ENCODE measurements around the gene IFNAR2.

IFNAR2 gene

DNA sequence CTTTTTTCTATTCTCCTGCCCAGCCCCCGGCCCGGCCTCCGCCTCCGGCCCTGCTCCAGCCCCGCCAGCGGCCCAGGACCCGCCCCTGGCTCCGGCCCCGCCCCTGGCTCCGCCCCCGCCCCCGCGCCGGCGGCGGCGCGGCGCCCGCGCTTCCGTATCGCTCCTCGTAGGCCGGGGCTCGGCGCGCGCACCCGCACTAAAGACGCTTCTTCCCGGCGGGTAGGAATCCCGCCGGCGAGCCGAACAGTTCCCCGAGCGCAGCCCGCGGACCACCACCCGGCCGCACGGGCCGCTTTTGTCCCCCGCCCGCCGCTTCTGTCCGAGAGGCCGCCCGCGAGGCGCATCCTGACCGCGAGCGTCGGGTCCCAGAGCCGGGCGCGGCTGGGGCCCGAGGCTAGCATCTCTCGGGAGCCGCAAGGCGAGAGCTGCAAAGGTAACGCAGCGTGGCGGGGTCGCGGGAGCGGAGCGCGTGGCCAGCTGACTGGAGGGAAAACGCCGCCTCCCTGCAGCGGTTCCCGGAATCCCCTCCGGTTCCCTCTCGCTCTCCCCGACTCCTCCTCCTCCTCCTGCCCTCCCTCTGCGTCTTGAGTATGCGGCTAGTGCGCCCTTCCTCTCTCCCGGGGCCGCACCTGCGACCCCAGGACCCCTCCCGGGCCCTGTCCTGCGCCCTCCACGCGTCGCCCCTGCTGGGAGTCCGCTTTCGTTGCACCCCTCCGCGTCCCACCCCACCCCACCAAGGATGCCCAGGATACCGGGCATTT lies at the start of gene IFNAR2:
TSS of gene IFNAR2 (plus strand) at position 155 of the 761 bp plus-strand sequence. CDS start 11,985 bp downstream, outside the sequence.
- DNase-seq: peak; percentile 75 to 81

DNA sequence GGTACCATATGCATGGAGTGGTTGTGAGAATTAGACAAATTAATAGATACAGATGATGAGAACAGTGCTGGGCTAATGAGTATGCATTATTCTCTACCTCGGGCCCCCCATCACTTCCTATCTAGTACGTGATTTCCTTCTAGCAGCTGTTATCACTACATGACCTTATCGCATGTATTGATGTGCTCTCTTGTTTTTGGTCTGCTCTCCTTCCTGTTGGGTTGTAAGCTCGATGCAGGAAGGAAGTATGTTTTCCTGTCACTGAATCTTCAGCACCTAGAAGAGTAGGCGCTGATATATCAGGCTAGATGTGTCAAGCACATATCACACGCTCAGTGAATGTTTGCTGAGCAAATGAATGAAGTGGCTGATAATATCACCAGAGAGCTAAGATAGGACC lies 43.9 kb upstream of the IFNAR2 start:
- DNase-seq: peak; percentile 35 to 76

DNA sequence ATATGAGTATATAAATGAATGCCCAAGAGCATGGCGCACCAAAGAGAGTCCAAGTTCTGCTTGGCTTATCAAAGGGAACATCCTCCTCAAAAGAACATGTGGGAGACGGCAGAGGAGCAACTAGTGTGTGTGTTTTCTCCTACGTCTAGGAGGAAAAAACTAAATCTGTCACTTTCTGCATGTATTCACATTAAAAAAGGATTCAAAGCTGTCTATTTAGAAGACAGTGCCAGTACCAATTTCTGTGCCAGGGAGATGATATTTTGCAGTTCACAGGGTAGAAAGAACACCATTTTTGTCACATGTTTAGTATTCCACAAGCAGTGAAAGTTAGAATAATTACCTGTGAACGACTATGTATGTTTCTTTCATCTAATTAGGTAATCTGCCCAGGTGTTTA lies 42.5 kb upstream of the IFNAR2 start:
- no peak for DNase-seq

DNA sequence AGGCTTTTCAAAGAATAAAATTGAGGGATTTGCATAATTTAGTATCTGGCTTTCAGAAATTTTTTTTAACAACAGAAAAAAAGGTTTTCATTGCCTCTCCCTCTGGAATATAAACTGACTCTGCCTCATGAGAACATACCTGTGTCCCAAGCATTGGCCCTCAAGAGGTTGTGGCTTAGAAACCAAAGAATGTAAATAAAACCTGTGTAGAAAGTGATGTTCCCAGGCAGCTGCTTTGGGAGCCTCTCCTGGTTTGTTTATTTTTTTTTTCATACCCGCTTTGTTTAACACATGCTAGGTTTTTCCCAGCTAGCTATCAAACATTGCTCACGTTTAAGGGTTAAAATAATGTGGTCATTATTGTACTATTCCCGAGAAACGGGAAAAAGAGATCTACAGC lies 40.5 kb upstream of the IFNAR2 start:
- DNase-seq: no peak

DNA sequence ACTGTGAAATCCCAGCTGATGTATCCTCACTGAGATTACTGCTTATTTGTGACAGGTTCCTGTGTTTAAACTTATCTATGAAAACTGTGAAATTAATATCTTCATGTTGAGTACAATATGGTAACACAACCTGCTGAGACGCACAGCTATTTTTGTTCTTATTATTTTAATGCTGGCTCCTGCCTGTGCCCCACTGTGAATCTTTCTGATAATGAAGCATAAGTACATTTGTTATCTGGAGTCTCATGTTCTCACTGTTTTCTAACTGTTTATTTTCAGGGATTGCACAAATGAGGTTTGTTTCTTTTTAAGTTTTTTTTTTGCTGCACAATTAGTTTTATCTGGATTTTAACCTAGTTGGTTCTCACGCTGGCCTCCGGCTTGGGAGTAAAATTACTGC lies 39.9 kb upstream of the IFNAR2 start:
- DNase-seq: no peak

DNA sequence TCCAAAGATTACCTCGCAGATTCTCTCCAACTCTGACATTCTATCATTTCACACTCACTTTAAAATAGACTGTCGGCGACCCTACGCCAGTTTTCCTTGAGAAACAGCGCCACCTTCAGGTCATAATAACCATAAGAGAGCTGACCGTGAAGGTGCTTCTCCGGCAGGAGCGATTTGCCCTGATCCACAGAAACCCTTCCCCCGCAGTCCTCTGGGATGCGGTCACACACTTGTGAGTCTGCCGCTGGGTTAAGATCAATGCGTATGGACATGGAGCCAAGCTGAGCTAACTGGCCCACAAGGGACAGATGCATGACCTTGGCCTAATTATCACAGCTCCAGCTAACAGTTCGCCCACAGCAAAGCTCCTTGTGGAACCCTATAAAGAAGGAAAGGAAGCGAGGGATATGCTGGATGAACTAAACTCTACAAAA lies 32.8 kb upstream of the IFNAR2 start:
- DNase-seq: peak; percentile 44 to 75

DNA sequence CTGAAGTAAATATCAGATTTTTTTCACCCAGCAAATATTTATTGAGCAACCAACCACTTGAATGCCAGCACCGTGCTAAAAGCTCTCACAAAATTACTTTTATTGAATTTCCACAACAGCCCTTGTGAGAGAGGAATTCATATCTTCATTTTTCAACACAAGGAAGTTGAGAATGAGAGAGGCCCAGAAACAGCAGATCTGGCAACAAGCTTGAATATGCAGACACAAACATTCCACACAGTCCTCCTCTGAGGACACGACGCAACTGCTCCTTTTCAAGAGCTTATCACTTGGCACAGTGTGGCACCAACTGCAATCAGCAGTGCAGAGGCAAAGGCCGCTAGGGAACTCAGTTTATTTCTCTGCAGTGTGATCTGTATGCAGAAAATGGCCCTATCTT lies 32.2 kb upstream of the IFNAR2 start:
- no peak for DNase-seq

DNA sequence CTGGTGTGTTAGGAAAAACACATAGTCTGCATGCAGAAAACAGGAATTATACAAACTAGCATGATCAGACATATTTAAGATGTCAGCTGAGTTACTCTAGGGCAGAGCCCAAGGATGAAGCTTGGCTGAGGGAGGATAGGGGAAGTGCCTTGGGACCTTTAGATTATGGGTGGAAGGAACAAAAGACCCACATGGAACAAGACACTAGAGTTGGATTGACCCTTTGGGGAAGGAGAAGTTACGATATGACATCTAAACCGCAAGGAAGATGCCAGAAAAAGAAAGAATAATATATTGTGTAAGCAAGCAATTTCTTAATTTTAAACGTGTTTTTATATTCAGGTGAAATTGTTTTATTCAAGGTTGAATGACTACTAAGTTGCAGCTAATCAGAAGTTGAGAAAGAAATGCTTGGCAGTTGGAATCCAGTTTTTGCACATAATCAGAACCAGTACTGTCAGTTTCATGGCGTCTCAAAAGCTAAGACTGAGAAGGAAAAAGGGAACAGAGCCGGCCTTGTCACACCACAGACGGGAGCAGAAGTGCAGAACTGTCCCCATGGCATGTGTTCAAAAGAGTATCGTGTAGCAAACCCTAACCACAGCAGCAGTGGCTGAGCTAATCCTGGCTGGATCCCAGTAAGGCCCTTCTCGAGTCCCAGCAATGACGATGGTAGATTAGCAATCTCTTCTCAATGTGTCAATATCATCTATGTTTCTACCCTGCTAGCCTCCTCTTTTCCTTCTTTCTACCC lies 31.2 kb upstream of the IFNAR2 start:
- peak in 1 of 2 donors; percentile 44 for DNase-seq

DNA sequence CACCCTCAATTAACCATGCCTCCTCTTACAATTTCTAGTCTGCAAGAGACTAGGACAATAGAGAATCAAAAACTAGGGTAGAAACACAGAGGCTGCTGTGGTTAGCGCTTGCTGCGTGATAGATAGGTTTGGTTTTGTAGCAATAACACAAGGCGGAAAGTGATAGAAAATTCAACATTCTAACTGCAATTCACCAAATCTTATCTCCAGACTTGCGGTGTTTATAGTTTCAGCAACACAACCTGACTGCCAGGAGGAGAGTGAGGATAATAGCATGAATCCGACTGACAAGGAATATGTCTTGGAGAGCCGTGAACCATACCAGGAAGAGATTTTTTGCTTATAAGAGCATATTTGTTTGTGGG lies 30.7 kb upstream of the IFNAR2 start:
- DNase-seq: no peak

DNA sequence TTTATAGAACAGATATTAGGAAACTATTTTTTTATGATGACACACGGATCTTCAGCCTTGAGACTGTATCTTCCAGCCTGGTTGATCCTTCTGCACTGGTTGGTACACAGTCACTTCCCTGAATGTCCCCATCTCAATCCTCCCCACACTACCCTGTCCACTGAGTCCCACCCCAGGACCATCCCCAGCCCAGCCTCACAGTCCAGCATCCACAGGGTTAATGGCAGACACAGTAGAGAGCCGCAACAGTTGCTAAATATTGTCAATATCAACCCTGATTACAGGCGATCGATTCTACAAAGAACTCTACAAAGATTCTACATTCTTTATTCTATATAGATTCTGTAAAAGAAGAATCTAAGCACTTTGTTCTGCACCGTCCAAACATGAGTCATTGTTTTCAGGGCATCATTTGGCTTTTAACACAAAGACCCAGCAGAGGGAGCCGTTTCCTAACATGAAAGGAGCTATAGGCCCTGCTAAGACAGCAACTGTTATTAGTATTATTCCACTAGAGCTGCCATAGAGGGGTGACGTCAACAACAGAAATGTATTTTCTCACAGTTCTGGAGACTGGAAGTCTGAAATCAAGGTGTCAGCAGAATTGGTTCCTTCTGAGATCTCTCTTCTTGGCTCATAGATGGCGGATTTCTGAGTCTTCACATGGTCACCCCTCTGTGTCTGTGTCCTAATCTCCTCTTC lies 30.1 kb upstream of the IFNAR2 start:
- DNase-seq: peak; percentile 87 to 92

DNA sequence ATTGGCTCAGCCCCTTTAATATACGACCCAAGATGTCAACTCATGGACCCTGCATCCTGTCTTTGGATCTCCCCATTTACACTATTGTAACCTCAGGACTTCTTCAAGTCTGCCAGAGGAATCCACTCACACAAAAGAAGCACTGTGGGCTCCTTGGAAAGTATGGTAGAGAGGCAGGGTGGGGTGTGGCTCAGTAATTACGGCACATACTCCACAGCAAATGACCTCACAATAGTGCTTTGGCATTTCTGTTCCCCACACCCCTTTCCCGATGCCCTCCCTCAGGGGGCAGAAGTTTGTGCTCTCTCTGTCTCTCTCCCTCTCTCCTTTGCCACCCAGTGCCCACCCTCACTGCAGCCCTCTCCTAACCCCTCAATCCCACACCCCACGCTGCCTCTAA lies 27.8 kb upstream of the IFNAR2 start:
- no peak for DNase-seq

DNA sequence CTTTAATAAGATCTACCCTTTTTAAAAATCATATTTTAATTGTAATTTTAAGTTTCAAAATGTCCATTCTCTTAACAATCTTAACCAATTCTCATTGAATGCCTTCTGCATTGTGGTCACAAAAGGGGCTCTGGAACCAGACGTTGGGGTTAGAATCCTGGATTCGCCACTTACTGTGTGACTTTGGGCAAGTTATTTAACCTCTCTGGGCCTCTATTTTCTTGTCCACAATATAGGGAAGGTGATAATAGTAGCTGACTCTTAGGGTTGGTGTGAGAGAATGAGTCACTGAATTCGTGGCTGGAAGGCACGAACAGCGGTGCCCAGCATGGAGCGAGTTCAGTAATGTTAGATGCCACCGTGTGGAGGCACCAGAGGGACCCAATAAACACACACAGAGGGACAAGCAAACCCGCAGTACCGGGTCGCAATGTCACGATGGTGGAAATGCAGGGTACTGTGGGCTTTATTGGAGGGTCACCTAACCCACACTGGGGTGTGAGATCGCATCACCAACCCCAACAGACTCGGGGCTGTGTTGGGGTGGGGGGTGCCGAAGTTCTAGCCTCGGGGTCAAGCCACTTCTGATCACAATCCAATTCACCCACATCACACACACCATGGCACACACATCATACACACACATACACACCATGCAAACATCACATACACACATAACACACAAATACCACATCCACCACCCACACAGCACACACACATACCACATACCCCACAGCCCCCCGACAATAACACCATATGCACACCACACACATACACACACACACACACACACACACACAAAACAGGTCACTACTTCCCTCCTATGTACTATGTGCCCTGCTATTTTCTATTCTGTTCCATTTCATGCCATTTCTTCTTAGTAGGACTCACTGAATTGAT lies 27.0 kb upstream of the IFNAR2 start:
- DNase-seq: peak in 1 of 2 donors; percentile 15

DNA sequence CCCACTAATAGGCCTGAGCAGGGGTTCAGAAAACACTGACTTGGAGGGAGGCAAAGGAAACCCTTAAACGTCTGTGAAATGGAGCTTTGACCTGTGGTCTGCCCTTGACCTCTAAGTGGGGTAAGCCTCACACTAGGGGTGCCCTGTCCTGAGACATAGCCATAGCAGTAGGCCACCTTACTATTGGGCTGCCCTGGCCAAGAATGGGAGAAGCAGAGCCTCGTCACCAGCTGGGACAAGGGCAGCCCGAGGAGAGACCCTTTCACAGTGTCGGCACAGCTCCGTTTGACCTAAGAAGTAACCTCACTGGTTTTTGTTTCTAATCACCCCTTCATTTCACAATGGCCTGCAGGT lies 26.4 kb upstream of the IFNAR2 start:
- DNase-seq: no peak

DNA sequence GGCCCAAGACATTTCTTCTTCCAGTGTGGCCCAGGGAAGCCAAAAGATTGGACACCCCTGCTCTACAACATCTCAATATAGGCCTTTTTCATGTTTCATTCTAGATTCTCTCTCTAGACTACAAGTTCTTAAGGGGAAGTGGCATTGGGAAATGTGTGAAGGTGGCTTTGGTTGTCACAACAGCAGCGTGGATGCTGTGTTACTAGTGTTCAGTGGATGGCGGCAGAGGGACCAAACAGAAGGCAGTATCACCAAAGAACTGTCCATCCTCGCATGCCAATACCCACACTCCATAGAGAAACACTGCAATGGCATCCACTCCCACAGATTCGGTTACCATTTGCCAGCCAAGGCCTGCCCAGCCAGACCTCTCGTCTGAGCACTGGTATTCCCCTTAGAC lies 24.3 kb upstream of the IFNAR2 start:
- DNase-seq: peak; percentile 55 to 61

DNA sequence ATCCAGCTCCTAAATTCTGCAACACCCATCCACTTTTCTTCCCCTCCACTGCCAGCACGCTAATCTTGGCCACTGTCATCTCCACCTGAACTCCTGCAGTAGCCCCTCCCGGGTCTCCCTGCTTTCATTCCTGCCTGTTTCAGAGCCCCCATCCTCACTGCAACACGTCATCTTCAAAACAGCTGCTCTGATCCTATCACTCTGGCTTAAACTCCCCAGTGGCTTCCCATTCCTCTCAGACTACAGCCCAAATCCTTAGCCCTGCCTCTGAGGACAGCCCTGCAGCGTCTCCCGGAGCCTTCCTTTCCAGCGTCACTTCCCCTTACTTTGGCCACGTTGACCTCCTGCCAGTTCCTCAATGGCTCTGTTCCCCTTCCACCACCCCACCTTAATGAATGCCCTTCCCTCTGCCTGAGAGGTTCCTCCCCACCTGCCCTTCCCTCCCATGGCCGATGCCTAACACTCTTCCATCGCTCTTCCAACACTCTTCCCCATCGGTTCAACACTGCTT lies 22.9 kb upstream of the IFNAR2 start:
- peak in 1 of 2 donors; percentile 33 for DNase-seq

DNA sequence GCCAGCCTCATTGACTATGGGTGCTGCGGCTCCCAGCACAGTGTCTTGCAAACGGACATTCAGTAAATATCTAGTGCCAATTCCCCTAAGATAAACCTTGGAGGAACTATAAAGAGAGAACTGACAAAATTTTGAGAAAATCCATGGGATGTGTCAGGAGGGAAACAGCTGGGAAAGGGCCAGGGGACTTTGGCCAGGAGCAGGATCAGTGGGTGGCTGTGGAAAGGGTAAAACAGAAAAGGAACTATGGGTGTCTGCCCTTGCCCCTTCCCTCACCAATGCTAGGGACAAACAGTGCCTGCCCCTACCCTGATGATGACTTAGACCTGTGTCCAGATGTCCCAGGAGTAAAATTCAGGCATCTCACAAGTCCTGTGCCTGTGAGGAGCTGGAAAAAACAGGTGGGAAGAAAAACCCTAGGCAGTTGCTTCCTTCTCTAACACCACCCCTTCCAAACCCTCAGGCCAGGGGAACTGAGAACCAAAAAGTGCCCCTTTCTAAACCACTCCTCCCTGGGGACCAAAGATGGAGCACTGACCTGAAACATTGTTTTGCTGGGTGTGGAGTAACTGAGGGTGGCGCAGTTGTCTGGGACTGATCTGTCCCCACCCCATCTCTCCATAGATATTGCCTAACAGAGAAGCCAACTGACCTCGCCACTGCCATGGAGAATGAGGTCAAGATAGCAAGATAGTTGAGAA lies 22.1 kb upstream of the IFNAR2 start:
- DNase-seq: peak in 1 of 2 donors; percentile 15

DNA sequence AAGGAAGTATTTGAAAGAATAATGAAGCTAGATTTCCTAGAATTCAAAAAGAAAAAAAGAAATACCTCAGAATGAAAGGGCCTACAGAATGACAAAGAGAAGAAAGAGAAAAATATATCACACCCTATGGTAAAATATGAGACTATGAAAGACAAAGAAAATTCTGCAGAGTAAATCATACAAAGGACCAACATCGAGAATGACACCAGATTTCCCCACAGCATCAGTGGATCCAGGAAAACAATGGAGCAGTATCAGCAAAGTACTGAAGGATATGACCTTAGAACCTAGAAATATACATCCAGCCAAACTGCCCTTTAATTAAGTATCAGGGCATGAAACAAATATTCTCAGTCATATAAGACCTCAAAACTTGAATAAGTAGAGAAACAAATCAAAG lies 21.2 kb upstream of the IFNAR2 start:
- DNase-seq: no peak

DNA sequence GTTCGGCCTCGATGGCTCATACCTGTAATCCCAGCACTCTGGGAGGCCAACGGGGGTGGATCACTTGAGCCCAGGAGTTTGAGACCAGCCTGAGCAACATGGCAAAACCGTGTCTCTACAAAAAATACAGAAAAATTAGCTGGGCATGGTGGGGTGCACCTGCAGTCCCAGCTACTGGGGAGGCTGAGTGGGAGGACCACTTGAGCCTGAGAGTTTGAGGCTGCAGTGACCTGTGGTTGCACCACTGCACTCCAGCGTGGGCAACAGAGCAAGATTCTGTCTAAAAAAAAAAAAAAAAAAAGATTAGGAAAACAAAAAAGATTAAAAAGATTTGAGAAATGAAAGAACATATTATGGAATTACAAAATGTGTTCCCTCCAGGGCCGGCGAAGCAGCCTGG lies 18.4 kb upstream of the IFNAR2 start:
- DNase-seq: no peak

DNA sequence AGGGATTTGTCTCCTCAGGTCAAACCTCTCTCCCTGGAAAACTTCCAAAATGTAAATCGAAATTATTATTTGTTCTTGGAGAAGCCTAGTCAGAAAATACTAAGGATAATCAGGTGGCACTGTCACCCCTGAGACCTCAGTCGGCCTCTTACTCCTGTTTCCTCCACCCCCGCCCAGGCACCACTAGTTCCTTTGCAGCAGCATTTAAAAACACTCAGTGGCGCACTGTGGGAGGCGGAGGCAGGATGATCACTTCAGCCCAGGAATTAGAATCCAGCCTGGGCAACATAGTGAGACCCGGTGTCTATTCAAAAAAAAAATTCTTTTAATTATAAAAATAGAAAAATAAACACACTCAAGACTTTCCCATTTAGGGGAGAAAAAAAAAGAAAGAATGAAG lies 18.0 kb upstream of the IFNAR2 start:
- no peak for DNase-seq

DNA sequence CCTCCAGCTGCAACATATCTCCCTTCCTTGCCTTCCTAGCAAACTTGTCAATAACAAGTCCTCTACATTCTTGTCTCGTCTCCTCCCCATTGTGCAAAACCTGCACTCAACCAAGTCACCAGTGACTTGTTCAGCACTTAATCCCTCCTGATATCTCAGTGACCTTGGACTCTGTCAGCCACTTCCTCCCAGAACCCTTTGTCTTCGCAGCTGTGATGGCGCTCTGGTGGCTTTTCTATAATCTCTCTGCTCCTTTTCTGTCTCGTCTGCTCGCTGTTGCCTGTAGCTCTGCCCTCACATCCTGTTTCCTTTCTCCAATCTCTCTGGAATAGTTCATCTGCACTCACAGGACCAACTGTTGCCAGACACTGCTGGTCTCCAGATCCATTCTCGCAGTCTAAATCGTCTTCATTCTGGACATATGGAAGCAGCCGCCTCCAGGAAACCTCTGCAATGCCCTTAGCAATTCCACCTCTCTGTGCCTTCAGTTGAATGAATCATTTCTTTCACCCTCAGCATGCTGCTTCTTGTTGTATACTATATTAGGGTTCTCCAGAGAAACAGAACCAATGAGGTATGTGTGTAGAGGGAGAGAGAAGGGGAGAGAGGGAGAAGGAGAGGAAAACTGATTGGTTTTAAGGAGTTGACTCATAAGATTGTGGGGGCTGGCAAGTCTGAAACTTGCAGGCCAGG lies 17.4 kb upstream of the IFNAR2 start:
- no peak for DNase-seq

DNA sequence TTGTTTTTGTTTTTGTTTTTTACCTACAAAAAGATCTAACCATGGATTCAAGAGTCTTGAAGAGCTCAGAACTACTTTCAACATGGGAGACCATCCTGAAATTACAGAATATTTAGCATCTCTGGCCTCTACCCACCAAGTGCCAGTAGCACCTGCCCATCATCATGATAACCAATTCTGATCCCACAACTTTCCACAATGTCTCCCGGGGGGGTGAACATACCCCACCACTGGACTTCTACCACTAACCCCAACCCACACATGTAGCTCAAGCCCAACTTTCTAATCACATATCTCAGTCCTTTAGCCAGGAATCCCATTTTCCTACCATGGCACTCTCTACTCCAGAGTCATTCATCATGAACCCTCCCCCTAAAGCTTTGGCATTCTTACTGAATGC lies 15.7 kb upstream of the IFNAR2 start:
- no peak for DNase-seq

Measured in CD4-positive, alpha-beta T cell treated with Interferon alpha-2 for 1 hour (primary cell).